Common myeloid progenitor, CD34-positive (primary cell): Measurements from ENCODE around the gene PRKCB.

Experiments used
- CTCF ChIA-PET: fragments of 350-600 bp; sonication (Branson Sonifier 250); formaldehyde crosslinking; loops from one replicate; lab custom pipeline; 2021; ENCODE audit warnings: antibody characterized with exemption; lab: Charles Lee
- POLR2A ChIA-PET: fragments of 350-600 bp; sonication (Branson Sonifier 250); formaldehyde crosslinking; loops from one replicate; lab custom pipeline; 2021; ENCODE audit warnings: antibody characterized with exemption; lab: Charles Lee
- DNase-seq, 3 donors: peaks; one replicate each; pipeline versions ENCODE4 v3.0.0 to v3.0.0-alpha.2; 2013
- H3K27ac ChIP-seq, 2 experiments: 1 replicate in 1 of 2; 2 replicates in 1 of 2; pipeline ENCODE4 v1.7.0; 2013; ENCODE audit warnings: inconsistent platforms in 2 of 2, low read length in 2 of 2, mild to moderate bottlenecking in 2 of 2, low read depth in 1 of 2, moderate library complexity in 1 of 2; ENCODE audit not compliant: severe bottlenecking in 2 of 2, insufficient read depth in 1 of 2, poor library complexity in 1 of 2
- H3K27me3 ChIP-seq, 5 experiments: replicated peaks in 2 of 5; 1 replicate in 3 of 5; 2 replicates in 2 of 5; pipeline versions ENCODE4 v1.6.1 to v1.7.0; 2013; ENCODE audit warnings: low read length in 4 of 5, mild to moderate bottlenecking in 2 of 5, moderate library complexity in 2 of 5, inconsistent platforms in 1 of 5; ENCODE audit not compliant: insufficient read depth in 5 of 5, control insufficient read depth in 4 of 5
- H3K36me3 ChIP-seq, 4 experiments: 1 replicate in 2 of 4; 2 replicates in 2 of 4; pipeline versions ENCODE4 v1.6.1 to v1.7.0; 2013; ENCODE audit warnings: low read length in 3 of 4, control low read depth in 1 of 4, mild to moderate bottlenecking in 1 of 4; ENCODE audit not compliant: control insufficient read depth in 4 of 4, insufficient read depth in 4 of 4
- H3K4me1 ChIP-seq, 4 experiments: 1 replicate in 3 of 4; 2 replicates in 1 of 4; pipeline versions ENCODE4 v1.6.1 to v1.7.1; 2013; ENCODE audit warnings: low read length in 3 of 4, mild to moderate bottlenecking in 3 of 4, control low read depth in 1 of 4, inconsistent platforms in 1 of 4, moderate library complexity in 1 of 4; ENCODE audit not compliant: control insufficient read depth in 4 of 4, insufficient read depth in 4 of 4; ENCODE audit errors: control extremely low read depth in 1 of 4
- H3K4me3 ChIP-seq, 7 experiments: 1 replicate in 4 of 7; 2 replicates in 3 of 7; pipeline versions ENCODE4 v1.5.1 to v1.7.0; 2013; ENCODE audit warnings: mild to moderate bottlenecking in 7 of 7, low read length in 6 of 7, moderate library complexity in 6 of 7, inconsistent platforms in 2 of 7, low read depth in 2 of 7, control low read depth in 1 of 7; ENCODE audit not compliant: insufficient read depth in 4 of 7, control insufficient read depth in 1 of 7; ENCODE audit errors: extremely low read depth in 1 of 7
- H3K9me3 ChIP-seq, 5 experiments: 1 replicate in 4 of 5; 2 replicates in 1 of 5; pipeline versions ENCODE4 v1.6.1 to v1.7.1; 2013; ENCODE audit warnings: low read length in 4 of 5, mild to moderate bottlenecking in 2 of 5, inconsistent platforms in 1 of 5, low read depth in 1 of 5, moderate library complexity in 1 of 5; ENCODE audit not compliant: control insufficient read depth in 4 of 5, insufficient read depth in 2 of 5; ENCODE audit errors: control extremely low read depth in 1 of 5
- WGBS: methylation state at CpG from one replicate; pipeline ENCODE4 v1.1.5; 2013; ENCODE audit not compliant: insufficient coverage; 5-methylcytosine and 5-hydroxymethylcytosine counted together

The PRKCB gene

GRCh38 chr16:23802776-23803175 lies 33.0 kb upstream of the PRKCB start:
- Histone ChIP-seq H3K36me3 (no peaks in the 10 kb centered on the region), H3K4me1 (peaks cover 2 to 24% (median 10%) of the 10 kb centered on the region in 4 experiments), H3K4me3 (no peak overlapping the region), H3K27ac (no peak overlapping the region), H3K9me3 (no peaks in the 10 kb centered on the region), H3K27me3 (no peaks in the 10 kb centered on the region)
- POLR2A ChIA-PET: interaction anchor here (0.5 kb wide), 1 partner anchor 19 kb away, joined by 3 read pairs; no protein-coding TSS in a partner anchor
- WGBS: 50% methylated on average over 1 of the region's 2 CpGs
- CTCF ChIA-PET: interaction anchor here (0.7 to 10.8 kb wide), 25 partner anchors 9 to 702 kb away, joined by 3 to 100 read pairs (median 4); no protein-coding TSS in a partner anchor
- peak in 1 of 3 donors; percentile 33 for DNase-seq

- CTCF ChIA-PET: interaction anchor here (0.7 to 10.8 kb wide), 28 partner anchors 8 to 238 kb away, joined by 3 to 100 read pairs (median 4); partner anchors contain the start of gene PRKCB
- H3K9me3 ChIP-seq: no peaks in the 10 kb centered on the region
These were observed 32.1 kb upstream of the PRKCB start for GRCh38 chr16:23803591-23804123.

GRCh38 chr16:23807028-23807427 lies 28.8 kb upstream of the PRKCB start:
- Histone ChIP-seq H3K9me3 (no peaks in the 10 kb centered on the region), H3K27ac (no peak overlapping the region), H3K36me3 (no peaks in the 10 kb centered on the region), H3K27me3 (no peaks in the 10 kb centered on the region), H3K4me1 (peaks cover 2 to 24% (median 10%) of the 10 kb centered on the region in 4 experiments), H3K4me3 (no peak overlapping the region)
- POLR2A ChIA-PET: no interaction called here
- 60% methylated on average over 1 of the region's 1 CpG for WGBS
- CTCF ChIA-PET: interaction anchor here (1.0 to 10.8 kb wide), 5 partner anchors 13 to 230 kb away, joined by 3 to 100 read pairs (median 5); partner anchors contain the start of gene PRKCB
- DNase-seq: peak in 2 of 3 donors; percentile 39 to 48

More at GRCh38 chr16:23803591-23804123, 32.1 kb upstream of the PRKCB start:
- POLR2A ChIA-PET: no interaction called here
- no peak overlapping the region for H3K27ac ChIP-seq
- no peaks in the 10 kb centered on the region for H3K27me3 ChIP-seq
- no peaks in the 10 kb centered on the region for H3K36me3 ChIP-seq
- H3K4me1 ChIP-seq: peaks cover 2 to 24% (median 10%) of the 10 kb centered on the region in 4 experiments
- WGBS: 6% methylated on average over 9 of the region's 9 CpGs
- peak overlapping the region in 3 of 7 experiments; percentile 9 to 58 (median 42) for H3K4me3 ChIP-seq
- DNase-seq: peak; percentile 64 to 66 (median 66)

- peaks cover 8 to 14% (median 10%) of the 10 kb centered on the region in 4 experiments for H3K4me1 ChIP-seq
- H3K36me3 ChIP-seq: no peaks in the 10 kb centered on the region
- 100% methylated on average over 1 of the region's 4 CpGs for WGBS
- POLR2A ChIA-PET: interaction anchor here (0.6 to 0.9 kb wide), 2 partner anchors 16 to 19 kb away, joined by 3 read pairs; no protein-coding TSS in a partner anchor
- H3K4me3 ChIP-seq: no peak overlapping the region
- DNase-seq: no peak
- H3K9me3 ChIP-seq: no peaks in the 10 kb centered on the region
- CTCF ChIA-PET: interaction anchor here (0.8 to 1.3 kb wide), 2 partner anchors 13 to 30 kb away, joined by 3 read pairs; no protein-coding TSS in a partner anchor
- H3K27me3 ChIP-seq: no peaks in the 10 kb centered on the region
- H3K27ac ChIP-seq: no peak overlapping the region
These were observed 14.3 kb upstream of the PRKCB start for GRCh38 chr16:23821467-23821866.

GRCh38 chr16:23821875-23822688 lies 13.7 kb upstream of the PRKCB start:
- no peak overlapping the region for H3K4me3 ChIP-seq
- ChIA-PET POLR2A (interaction anchor here (0.9 kb wide), 1 partner anchor 20 kb away, joined by 3 read pairs; no protein-coding TSS in a partner anchor), CTCF (interaction anchor here (0.8 to 1.5 kb wide), 3 partner anchors 14 to 30 kb away, joined by 3 to 4 read pairs (median 3); no protein-coding TSS in a partner anchor)
- no peak overlapping the region for H3K27ac ChIP-seq
- WGBS: 91% methylated on average over 4 of the region's 6 CpGs
- H3K4me1 ChIP-seq: peaks cover 12 to 19% (median 14%) of the 10 kb centered on the region in 4 experiments
- H3K9me3 ChIP-seq: no peaks in the 10 kb centered on the region
- no peaks in the 10 kb centered on the region for H3K36me3 ChIP-seq
- DNase-seq: no peak
- no peaks in the 10 kb centered on the region for H3K27me3 ChIP-seq

- Histone ChIP-seq H3K36me3 (no peaks in the 10 kb centered on the region), H3K9me3 (no peaks in the 10 kb centered on the region), H3K4me3 (no peak overlapping the region), H3K27ac (no peak overlapping the region), H3K4me1 (peaks cover 19 to 21% (median 19%) of the 10 kb centered on the region in 4 experiments), H3K27me3 (no peaks in the 10 kb centered on the region)
- POLR2A ChIA-PET: no interaction called here
- 100% methylated on average over 6 of the region's 9 CpGs for WGBS
- CTCF ChIA-PET: interaction anchor here (1.4 to 1.9 kb wide), 3 partner anchors 16 to 23 kb away, joined by 4 to 8 read pairs (median 4); no protein-coding TSS in a partner anchor
- DNase-seq: no peak
These were observed 12.1 kb upstream of the PRKCB start for GRCh38 chr16:23823475-23824384.
